Vagina (tissue), 2 donors: ENCODE results near the gene CHPF2.

Experiments used
- CTCF ChIP-seq, 3 experiments: fragments of 450-650 bp in 2 of 3; fragments of 200-600 bp in 1 of 3; sonication (generic) in 1 of 3; IDR thresholded peaks; one replicate each; pipeline ENCODE4 v1.5.1; 2017 to 2019; ENCODE audit warnings: antibody characterized with exemption in 3 of 3, mild to moderate bottlenecking in 2 of 3, moderate library complexity in 2 of 3
- POLR2A ChIP-seq, 2 donors: fragments of 450-650 bp; IDR thresholded peaks; one replicate each; pipeline ENCODE4 v1.6.1; 2017; ENCODE audit warnings: antibody characterized with exemption in 2 of 2, mild to moderate bottlenecking in 2 of 2, moderate library complexity in 2 of 2

GRCh38 chr7:151276666-151277590 is 44.6 kb downstream of the CHPF2 start:
- TF ChIP-seq CTCF (IDR thresholded peaks at IDR 0.05): no peak
- TF ChIP-seq POLR2A (IDR thresholded peaks at IDR 0.05): peak in 1 of 2 donors; percentile 11
